ENCODE data around the gene WWC2.

DNA sequence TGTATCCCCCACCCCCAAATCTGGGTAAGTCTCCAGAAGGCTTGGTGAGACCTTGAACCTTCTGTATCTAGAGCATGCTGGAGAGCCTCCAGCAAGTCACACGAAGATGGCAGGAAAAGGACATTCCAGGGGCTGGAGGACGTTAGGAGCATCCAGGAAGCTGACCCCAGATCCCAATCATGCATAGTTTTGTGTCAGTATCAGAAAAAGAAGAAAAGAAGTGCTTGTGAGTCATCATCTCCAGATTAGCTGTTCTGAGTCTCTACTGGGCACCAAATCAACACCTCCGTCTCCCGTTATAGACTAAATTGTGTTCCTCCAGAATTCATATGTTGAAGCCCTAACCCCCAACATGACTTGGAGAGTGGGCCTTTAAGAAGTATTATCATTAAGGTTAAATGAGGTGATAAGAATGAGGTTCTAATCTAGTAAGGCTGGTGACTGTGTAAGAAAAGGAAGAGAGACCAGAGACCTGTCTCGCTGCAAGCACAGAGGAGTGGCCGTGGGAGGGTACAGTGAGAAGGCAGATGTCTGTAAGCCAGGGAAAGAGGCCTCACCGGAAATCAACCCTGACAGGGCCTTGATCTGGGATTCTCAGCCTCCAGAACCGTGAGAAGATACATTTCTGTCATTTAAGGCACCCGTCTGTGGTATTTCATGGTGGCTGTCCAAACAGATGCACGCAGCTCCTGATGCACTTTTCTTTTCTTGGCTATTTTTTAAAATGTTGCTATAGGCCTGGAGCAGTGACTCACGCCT lies 261.3 kb downstream of the WWC2 start:
- TF ChIP-seq, protein P1, sequence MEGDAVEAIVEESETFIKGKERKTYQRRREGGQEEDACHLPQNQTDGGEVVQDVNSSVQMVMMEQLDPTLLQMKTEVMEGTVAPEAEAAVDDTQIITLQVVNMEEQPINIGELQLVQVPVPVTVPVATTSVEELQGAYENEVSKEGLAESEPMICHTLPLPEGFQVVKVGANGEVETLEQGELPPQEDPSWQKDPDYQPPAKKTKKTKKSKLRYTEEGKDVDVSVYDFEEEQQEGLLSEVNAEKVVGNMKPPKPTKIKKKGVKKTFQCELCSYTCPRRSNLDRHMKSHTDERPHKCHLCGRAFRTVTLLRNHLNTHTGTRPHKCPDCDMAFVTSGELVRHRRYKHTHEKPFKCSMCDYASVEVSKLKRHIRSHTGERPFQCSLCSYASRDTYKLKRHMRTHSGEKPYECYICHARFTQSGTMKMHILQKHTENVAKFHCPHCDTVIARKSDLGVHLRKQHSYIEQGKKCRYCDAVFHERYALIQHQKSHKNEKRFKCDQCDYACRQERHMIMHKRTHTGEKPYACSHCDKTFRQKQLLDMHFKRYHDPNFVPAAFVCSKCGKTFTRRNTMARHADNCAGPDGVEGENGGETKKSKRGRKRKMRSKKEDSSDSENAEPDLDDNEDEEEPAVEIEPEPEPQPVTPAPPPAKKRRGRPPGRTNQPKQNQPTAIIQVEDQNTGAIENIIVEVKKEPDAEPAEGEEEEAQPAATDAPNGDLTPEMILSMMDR (IDR thresholded peaks at IDR 0.05; ENCODE audit: borderline replicate concordance, extremely low read depth, low read length, poor library complexity, severe bottlenecking): no peak
- TF ChIP-seq EZH2 (IDR thresholded peaks at IDR 0.05; ENCODE audit: borderline replicate concordance, low read depth, low read length, severe bottlenecking): no peak
